Nephron progenitor cell (in vitro differentiated cells): ENCODE results near the gene RIMBP2.

ENCODE experiments used
- DNase-seq: peaks from one replicate; pipeline ENCODE4 v3.0.0; 2021
- H3K27ac Mint-ChIP-seq: 2 replicates; pipeline ENCODE4 v1.8.0; 2021; ENCODE audit warnings: mild to moderate bottlenecking, moderate library complexity, mixed read lengths
- H3K27me3 Mint-ChIP-seq: 2 replicates; pipeline ENCODE4 v1.8.0; 2021; ENCODE audit warnings: mild to moderate bottlenecking, low read depth, mixed read lengths; ENCODE audit not compliant: poor library complexity
- H3K36me3 Mint-ChIP-seq: 2 replicates; pipeline ENCODE4 v1.8.0; 2021; ENCODE audit warnings: low read depth, mixed read lengths
- H3K4me1 Mint-ChIP-seq: 2 replicates; pipeline ENCODE4 v1.8.0; 2021; ENCODE audit warnings: mixed read lengths
- H3K4me3 Mint-ChIP-seq: 2 replicates; pipeline ENCODE4 v1.8.0; 2021; ENCODE audit warnings: mild to moderate bottlenecking, moderate library complexity, mixed read lengths
- H3K9me3 Mint-ChIP-seq: 2 replicates; pipeline ENCODE4 v1.8.0; 2021; ENCODE audit warnings: mild to moderate bottlenecking, moderate library complexity, mixed read lengths
- TF ChIP-seq, protein P1 (sequence below): fragments of 200-600 bp; sonication (generic); IDR thresholded peaks from 2 replicates; pipeline ENCODE4 v1.5.0; 2021; ENCODE audit warnings: antibody characterized with exemption

The RIMBP2 gene

GRCh38 chr12:130425698-130426245 is 290.3 kb downstream of the RIMBP2 start:
- H3K27ac Mint-ChIP-seq = peak overlapping the region; percentile 36
- TF ChIP-seq, protein P1, sequence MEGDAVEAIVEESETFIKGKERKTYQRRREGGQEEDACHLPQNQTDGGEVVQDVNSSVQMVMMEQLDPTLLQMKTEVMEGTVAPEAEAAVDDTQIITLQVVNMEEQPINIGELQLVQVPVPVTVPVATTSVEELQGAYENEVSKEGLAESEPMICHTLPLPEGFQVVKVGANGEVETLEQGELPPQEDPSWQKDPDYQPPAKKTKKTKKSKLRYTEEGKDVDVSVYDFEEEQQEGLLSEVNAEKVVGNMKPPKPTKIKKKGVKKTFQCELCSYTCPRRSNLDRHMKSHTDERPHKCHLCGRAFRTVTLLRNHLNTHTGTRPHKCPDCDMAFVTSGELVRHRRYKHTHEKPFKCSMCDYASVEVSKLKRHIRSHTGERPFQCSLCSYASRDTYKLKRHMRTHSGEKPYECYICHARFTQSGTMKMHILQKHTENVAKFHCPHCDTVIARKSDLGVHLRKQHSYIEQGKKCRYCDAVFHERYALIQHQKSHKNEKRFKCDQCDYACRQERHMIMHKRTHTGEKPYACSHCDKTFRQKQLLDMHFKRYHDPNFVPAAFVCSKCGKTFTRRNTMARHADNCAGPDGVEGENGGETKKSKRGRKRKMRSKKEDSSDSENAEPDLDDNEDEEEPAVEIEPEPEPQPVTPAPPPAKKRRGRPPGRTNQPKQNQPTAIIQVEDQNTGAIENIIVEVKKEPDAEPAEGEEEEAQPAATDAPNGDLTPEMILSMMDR = no peak
- no peaks in the 10 kb centered on the region for H3K9me3 Mint-ChIP-seq
- H3K4me3 Mint-ChIP-seq = no peak overlapping the region
- no peak for DNase-seq
- H3K4me1 Mint-ChIP-seq = peaks cover 37% of the 10 kb centered on the region
- peaks cover 10% of the 10 kb centered on the region for H3K27me3 Mint-ChIP-seq
- H3K36me3 Mint-ChIP-seq = no peaks in the 10 kb centered on the region

DNA sequence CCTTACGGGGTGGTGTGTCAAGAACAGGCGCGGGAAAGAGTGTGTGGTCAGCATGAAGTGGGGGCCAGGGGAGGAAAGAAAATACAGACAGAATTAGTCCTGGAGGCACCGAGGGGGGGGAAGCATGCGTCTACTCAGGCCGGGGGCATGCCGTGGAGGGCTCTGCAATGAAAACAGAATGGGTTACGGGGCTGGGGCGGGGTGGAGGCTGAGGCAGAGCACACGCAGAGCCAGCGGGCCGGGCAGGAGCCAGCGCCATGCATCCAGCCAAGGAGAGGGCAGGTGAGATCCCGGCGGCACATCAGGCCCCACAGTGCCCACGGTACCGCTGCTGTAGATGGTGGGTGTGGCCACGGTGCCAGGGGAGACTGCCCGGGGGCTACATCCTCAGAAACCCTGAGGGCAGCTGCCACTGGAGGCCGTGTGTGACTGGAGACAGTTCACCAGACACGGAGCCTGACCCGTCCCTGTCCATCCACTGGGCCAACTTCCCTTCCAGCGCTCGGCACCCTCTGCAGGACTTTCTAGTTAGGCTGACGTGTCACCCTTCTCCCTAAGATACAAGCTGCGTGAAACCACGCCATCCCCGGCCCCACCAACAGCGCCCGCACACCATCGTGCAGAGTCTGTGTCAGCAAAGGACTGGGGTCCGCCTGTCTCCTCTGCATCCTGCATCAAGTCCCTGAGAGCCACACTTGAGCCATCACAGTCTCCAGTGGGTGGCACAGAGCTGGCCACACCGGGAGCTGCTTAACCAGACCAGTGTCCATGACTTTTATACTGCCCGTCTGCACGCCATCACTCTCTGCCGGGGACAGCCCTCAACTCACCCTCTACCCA is 291.0 kb downstream of the RIMBP2 start:
- Mint-ChIP-seq H3K4me3 (no peak overlapping the region), H3K27me3 (peaks cover 10% of the 10 kb centered on the region), H3K9me3 (no peaks in the 10 kb centered on the region), H3K36me3 (no peaks in the 10 kb centered on the region), H3K27ac (peak overlapping the region; percentile 36), H3K4me1 (peaks cover 44% of the 10 kb centered on the region)
- TF ChIP-seq, protein P1 = no peak
- DNase-seq = no peak

DNA sequence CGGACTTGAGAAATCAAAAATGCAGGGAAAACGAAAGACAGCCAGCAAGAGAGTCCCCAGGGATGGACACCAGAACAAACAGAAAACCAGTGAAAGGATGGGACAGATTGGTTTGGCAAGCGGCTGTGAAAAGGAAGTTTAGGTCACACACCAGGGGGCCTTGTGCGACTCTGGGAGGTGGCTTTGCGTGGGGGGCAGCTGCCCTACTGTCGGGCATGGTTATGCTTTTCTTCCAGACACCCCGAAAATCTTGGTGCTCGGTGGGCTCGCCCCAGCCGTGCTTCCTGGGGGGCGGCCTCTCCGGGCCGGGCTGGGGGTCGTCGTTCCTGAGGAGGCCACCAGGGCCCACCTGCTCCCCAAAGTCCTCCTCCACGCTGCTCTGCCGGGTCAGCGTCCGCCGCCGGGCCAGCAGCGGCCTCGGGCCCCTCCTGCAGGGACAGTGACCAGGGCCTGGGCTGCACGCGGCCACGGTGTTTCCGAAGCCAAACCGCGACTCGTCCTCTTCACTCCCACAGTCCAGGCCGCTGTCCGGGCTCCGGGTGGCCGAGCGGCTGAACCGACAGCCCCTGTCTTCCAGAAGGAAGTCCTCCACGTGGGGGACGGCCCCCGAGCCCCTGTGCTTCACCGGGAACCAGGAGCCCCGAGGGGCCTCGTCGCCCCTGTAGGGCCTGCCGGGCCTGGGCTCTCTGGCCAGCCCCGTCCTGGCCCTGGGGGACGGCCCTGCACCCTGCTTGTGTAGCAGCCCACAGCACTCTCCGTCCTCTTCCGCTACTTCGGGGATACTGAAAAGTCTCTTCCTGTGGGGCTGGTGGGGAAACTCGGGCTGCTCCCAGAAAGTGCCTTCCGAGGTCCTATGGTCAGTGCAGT is 291.9 kb downstream of the RIMBP2 start:
- H3K9me3 Mint-ChIP-seq = no peaks in the 10 kb centered on the region
- H3K27me3 Mint-ChIP-seq = peaks cover 10% of the 10 kb centered on the region
- H3K4me1 Mint-ChIP-seq = peaks cover 46% of the 10 kb centered on the region
- H3K27ac Mint-ChIP-seq = no peak overlapping the region
- TF ChIP-seq, protein P1 = no peak
- no peak overlapping the region for H3K4me3 Mint-ChIP-seq
- H3K36me3 Mint-ChIP-seq = no peaks in the 10 kb centered on the region
- DNase-seq = no peak

- Mint-ChIP-seq H3K36me3 (no peaks in the 10 kb centered on the region), H3K27me3 (peaks cover 8% of the 10 kb centered on the region), H3K9me3 (no peaks in the 10 kb centered on the region), H3K4me3 (no peak overlapping the region), H3K27ac (no peak overlapping the region), H3K4me1 (peaks cover 41% of the 10 kb centered on the region)
- no peak for DNase-seq
- TF ChIP-seq, protein P1 = no peak
These were observed 293.0 kb downstream of the RIMBP2 start for GRCh38 chr12:130423136-130423535.

DNA sequence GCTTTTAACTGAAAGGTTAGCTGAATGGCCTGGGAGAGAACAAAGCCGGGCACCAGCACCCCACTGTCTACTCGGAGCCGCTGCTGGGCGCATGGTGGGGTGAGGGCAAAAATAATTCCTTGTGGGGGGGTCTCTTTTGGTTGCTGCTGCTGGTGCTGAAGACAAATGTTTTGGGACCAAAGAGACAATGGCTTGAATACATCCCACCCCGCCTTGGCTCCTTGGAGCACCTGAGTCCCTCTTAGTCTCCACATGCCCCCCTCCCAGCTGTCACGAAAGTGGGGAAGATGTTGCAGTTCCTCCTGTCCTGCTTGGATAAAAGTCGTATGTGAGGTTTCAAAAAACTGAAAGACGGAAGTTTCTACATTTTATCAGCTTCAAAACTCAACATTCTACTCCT is 293.4 kb downstream of the RIMBP2 start:
- H3K9me3 Mint-ChIP-seq = no peaks in the 10 kb centered on the region
- no peak overlapping the region for H3K27ac Mint-ChIP-seq
- H3K36me3 Mint-ChIP-seq = no peaks in the 10 kb centered on the region
- TF ChIP-seq, protein P1 = no peak
- peaks cover 37% of the 10 kb centered on the region for H3K4me1 Mint-ChIP-seq
- no peak overlapping the region for H3K4me3 Mint-ChIP-seq
- no peak for DNase-seq
- H3K27me3 Mint-ChIP-seq = peaks cover 12% of the 10 kb centered on the region
